Measurements from ENCODE around the gene ZMIZ1. TPM values are rescaled to one million over a fixed set of nuclear protein-coding genes. Genes with fewer than 3 reads are reported as not detected.

The ZMIZ1 gene
- total and polyA plus RNA-seq, 8 donors, result 63.1 to 87.2 (median 76.8) TPM

- DNase-seq, result peak in 2 of 4 donors; percentile 24 to 50
- intact Hi-C loops (cut with DNase I), result no loop called here
Observed at GRCh38 chr10:79061441-79062315, 7.1 kb upstream of the ZMIZ1 start.

GRCh38 chr10:79063071-79063491 is 5.7 kb upstream of the ZMIZ1 start:
- intact Hi-C loops (cut with DNase I), result no loop called here
- no peaks in the 10 kb centered on the region for H3K27me3 ChIP-seq
- peaks cover 0 to 28% of the 10 kb centered on the region in 2 donors for H3K4me1 ChIP-seq
- no peak for TF ChIP-seq CTCF (IDR thresholded peaks at IDR 0.05)
- ATAC-seq (no peak), DNase-seq (peak in 2 of 4 donors; percentile 28 to 32)
- H3K9me3 ChIP-seq, result no peaks in the 10 kb centered on the region
- no peaks in the 10 kb centered on the region for H3K36me3 ChIP-seq
- H3K27ac ChIP-seq, result no peak overlapping the region
- H3K4me3 ChIP-seq, result no peak overlapping the region

More at GRCh38 chr10:79061441-79062315, 7.1 kb upstream of the ZMIZ1 start:
- no peaks in the 10 kb centered on the region for H3K36me3 ChIP-seq
- no peaks in the 10 kb centered on the region for H3K27me3 ChIP-seq
- no peaks in the 10 kb centered on the region for H3K9me3 ChIP-seq
- peaks cover 0 to 18% of the 10 kb centered on the region in 2 donors for H3K4me1 ChIP-seq
- H3K4me3 ChIP-seq, result no peak overlapping the region
- ATAC-seq, result no peak
- no peak overlapping the region for H3K27ac ChIP-seq
- no peak for TF ChIP-seq CTCF (IDR thresholded peaks at IDR 0.05)

GRCh38 chr10:79063661-79064492 is 4.9 kb upstream of the ZMIZ1 start:
- ATAC-seq (no peak), DNase-seq (peak in 2 of 4 donors; percentile 22 to 26)
- H3K4me1 ChIP-seq, result peaks cover 0 to 31% of the 10 kb centered on the region in 2 donors
- H3K9me3 ChIP-seq, result no peaks in the 10 kb centered on the region
- no peak overlapping the region for H3K27ac ChIP-seq
- H3K4me3 ChIP-seq, result no peak overlapping the region
- intact Hi-C loops (cut with DNase I), result no loop called here
- H3K27me3 ChIP-seq, result no peaks in the 10 kb centered on the region
- H3K36me3 ChIP-seq, result no peaks in the 10 kb centered on the region
- no peak for TF ChIP-seq CTCF (IDR thresholded peaks at IDR 0.05)

- intact Hi-C loops (cut with DNase I), result no loop called here
- Histone ChIP-seq H3K27ac (no peak overlapping the region), H3K36me3 (no peaks in the 10 kb centered on the region), H3K4me3 (no peak overlapping the region), H3K9me3 (no peaks in the 10 kb centered on the region), H3K27me3 (no peaks in the 10 kb centered on the region), H3K4me1 (peaks cover 0 to 24% of the 10 kb centered on the region in 2 donors)
- TF ChIP-seq CTCF (IDR thresholded peaks at IDR 0.05), result no peak
- ATAC-seq, result no peak
- DNase-seq, result peak in 1 of 4 donors; percentile 49
Observed at GRCh38 chr10:79065091-79065551, 3.6 kb upstream of the ZMIZ1 start.

- DNase-seq (peak in 1 of 4 donors; percentile 13), ATAC-seq (no peak)
- Histone ChIP-seq H3K27me3 (no peaks in the 10 kb centered on the region), H3K27ac (no peak overlapping the region), H3K36me3 (no peaks in the 10 kb centered on the region), H3K9me3 (no peaks in the 10 kb centered on the region), H3K4me1 (peaks cover 0 to 27% of the 10 kb centered on the region in 2 donors), H3K4me3 (no peak overlapping the region)
- TF ChIP-seq CTCF (IDR thresholded peaks at IDR 0.05), result no peak
- intact Hi-C loops (cut with DNase I), result no loop called here
Observed at GRCh38 chr10:79065853-79066252, 2.9 kb upstream of the ZMIZ1 start.

Data from left lung (tissue), 10 donors.